Nephron progenitor cell (in vitro differentiated cells): ENCODE data around the gene CDHR1.

Experiments used
- DNase-seq: peaks from one replicate; pipeline ENCODE4 v3.0.0; 2021
- H3K27ac Mint-ChIP-seq: 2 replicates; pipeline ENCODE4 v1.8.0; 2021; ENCODE audit warnings: mild to moderate bottlenecking, moderate library complexity, mixed read lengths
- H3K27me3 Mint-ChIP-seq: 2 replicates; pipeline ENCODE4 v1.8.0; 2021; ENCODE audit warnings: mild to moderate bottlenecking, low read depth, mixed read lengths; ENCODE audit not compliant: poor library complexity
- H3K36me3 Mint-ChIP-seq: 2 replicates; pipeline ENCODE4 v1.8.0; 2021; ENCODE audit warnings: low read depth, mixed read lengths
- H3K4me1 Mint-ChIP-seq: 2 replicates; pipeline ENCODE4 v1.8.0; 2021; ENCODE audit warnings: mixed read lengths
- H3K4me3 Mint-ChIP-seq: 2 replicates; pipeline ENCODE4 v1.8.0; 2021; ENCODE audit warnings: mild to moderate bottlenecking, moderate library complexity, mixed read lengths
- H3K9me3 Mint-ChIP-seq: 2 replicates; pipeline ENCODE4 v1.8.0; 2021; ENCODE audit warnings: mild to moderate bottlenecking, moderate library complexity, mixed read lengths
- TF ChIP-seq, protein P1 (sequence below): fragments of 200-600 bp; sonication (generic); IDR thresholded peaks from 2 replicates; pipeline ENCODE4 v1.5.0; 2021; ENCODE audit warnings: antibody characterized with exemption

CDHR1 gene

DNA sequence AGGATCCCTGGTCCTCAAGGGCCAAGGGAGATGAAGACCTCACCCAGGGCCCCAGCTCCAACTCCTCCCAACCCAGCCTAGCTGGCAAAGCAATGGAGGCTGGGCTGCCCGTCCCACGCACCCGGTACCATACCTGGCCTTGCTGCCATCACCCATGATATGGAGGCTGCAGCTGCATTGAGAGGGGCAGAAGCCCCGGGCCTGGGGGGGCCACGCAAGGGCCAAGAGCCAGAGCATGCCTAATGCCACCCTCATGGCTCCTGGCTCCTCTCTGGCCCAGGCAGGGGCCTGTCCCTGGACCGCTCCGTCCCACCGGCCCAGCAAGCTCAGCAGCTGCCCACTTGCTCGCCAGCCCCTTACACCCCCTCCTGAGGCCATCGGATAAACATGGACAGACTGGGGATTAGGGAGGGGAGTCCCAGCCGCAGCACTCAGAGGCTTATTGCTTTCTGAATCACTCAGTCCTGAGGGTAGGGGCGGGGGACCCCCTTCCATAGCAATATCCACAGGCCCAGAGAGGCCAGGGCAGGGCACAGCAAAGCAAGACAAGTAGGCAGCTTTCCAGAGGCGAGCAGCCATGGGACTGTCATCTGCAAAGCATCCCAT lies 47.0 kb downstream of the CDHR1 start, which contains the start of gene LRIT1:
Gene LRIT1 (minus strand): TSS at position 362 of the 606 bp plus-strand sequence. CDS start 107 bp downstream, at position 255.
- H3K4me1 Mint-ChIP-seq: no peaks in the 10 kb centered on the region
- no peaks in the 10 kb centered on the region for H3K36me3 Mint-ChIP-seq
- no peak within 1 kb of the TSS for H3K4me3 Mint-ChIP-seq
- peaks cover 43% of the 10 kb centered on the region for H3K27me3 Mint-ChIP-seq
- TF ChIP-seq, protein P1, sequence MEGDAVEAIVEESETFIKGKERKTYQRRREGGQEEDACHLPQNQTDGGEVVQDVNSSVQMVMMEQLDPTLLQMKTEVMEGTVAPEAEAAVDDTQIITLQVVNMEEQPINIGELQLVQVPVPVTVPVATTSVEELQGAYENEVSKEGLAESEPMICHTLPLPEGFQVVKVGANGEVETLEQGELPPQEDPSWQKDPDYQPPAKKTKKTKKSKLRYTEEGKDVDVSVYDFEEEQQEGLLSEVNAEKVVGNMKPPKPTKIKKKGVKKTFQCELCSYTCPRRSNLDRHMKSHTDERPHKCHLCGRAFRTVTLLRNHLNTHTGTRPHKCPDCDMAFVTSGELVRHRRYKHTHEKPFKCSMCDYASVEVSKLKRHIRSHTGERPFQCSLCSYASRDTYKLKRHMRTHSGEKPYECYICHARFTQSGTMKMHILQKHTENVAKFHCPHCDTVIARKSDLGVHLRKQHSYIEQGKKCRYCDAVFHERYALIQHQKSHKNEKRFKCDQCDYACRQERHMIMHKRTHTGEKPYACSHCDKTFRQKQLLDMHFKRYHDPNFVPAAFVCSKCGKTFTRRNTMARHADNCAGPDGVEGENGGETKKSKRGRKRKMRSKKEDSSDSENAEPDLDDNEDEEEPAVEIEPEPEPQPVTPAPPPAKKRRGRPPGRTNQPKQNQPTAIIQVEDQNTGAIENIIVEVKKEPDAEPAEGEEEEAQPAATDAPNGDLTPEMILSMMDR: no peak
- H3K9me3 Mint-ChIP-seq: no peaks in the 10 kb centered on the region
- no peak within 1 kb of the TSS for H3K27ac Mint-ChIP-seq
- DNase-seq: no peak

DNA sequence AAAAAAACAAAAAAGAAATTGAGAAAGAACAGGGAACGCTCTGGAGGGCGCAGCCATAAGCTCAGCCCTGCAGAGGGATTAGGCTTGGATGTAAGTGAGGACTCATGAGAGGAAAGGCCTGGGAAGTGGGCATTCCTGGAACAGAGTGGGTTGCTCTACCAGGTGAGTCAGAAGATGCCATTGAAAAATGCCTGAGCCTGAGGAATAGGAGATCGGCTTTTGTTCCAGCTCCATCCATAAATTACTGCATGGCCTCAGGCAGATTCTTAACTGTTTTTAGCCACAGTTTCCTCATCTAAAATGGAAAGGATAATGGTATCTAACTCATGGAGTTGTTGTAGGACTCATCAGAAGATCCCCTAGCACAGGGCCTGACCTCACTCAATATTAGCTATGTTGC lies 49.4 kb downstream of the CDHR1 start:
- Mint-ChIP-seq H3K27ac (no peak overlapping the region), H3K4me3 (no peak overlapping the region), H3K36me3 (no peaks in the 10 kb centered on the region), H3K27me3 (peaks cover 22% of the 10 kb centered on the region), H3K4me1 (no peaks in the 10 kb centered on the region), H3K9me3 (no peaks in the 10 kb centered on the region)
- DNase-seq: no peak
- TF ChIP-seq, protein P1: no peak

DNA sequence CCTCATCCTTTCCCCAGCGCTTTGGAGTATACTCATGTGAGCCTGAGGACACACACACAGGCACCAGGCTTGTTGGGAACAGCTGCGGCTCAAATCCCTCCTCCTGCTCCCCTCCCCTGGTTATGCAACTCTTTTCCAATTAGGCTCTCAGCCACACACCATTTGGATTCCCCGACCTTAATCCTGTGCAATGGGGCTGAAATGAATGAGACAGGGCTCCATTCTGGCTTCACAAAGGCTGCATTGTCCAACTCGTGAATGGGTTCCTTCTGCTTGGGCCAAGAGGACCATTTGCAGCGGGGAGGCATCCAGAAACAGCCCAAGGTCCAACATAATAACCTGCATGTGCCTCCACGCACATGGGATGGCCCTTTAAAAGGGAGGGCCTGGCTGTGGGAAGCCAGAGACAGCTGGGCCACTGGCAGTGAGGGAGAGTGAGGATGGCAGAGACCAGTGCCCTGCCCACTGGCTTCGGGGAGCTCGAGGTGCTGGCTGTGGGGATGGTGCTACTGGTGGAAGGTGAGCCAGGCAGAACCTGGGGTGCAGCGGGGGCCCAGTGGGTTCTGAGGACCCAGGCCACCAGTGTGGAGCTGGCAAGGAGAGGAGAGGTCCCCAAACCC lies 50.4 kb downstream of the CDHR1 start, which contains the start of gene RGR:
Gene RGR (plus strand): TSS at position 403 of the 620 bp plus-strand sequence. CDS start 38 bp downstream, at position 441.
- TF ChIP-seq, protein P1: no peak
- H3K4me1 Mint-ChIP-seq: no peaks in the 10 kb centered on the region
- no peak within 1 kb of the TSS for H3K27ac Mint-ChIP-seq
- H3K4me3 Mint-ChIP-seq: no peak within 1 kb of the TSS
- DNase-seq: no peak
- H3K27me3 Mint-ChIP-seq: peaks cover 13% of the 10 kb centered on the region
- H3K36me3 Mint-ChIP-seq: no peaks in the 10 kb centered on the region
- no peaks in the 10 kb centered on the region for H3K9me3 Mint-ChIP-seq

DNA sequence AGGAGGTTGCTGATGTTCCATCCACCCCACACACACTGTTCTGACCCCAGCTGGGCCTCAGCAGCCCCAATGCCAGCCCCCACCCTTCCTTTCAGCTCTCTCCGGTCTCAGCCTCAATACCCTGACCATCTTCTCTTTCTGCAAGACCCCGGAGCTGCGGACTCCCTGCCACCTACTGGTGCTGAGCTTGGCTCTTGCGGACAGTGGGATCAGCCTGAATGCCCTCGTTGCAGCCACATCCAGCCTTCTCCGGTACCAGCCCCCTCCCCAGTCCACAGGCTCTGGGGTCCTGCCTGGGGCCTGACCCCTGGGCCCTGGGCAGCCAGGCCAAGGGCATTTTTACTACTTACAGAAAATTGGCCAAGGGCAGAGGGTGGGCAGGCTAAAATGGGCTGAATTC lies 53.2 kb downstream of the CDHR1 start:
- Mint-ChIP-seq H3K27ac (no peak overlapping the region), H3K27me3 (peaks cover 20% of the 10 kb centered on the region), H3K4me3 (no peak overlapping the region), H3K4me1 (no peaks in the 10 kb centered on the region), H3K36me3 (no peaks in the 10 kb centered on the region), H3K9me3 (no peaks in the 10 kb centered on the region)
- DNase-seq: no peak
- TF ChIP-seq, protein P1: no peak

DNA sequence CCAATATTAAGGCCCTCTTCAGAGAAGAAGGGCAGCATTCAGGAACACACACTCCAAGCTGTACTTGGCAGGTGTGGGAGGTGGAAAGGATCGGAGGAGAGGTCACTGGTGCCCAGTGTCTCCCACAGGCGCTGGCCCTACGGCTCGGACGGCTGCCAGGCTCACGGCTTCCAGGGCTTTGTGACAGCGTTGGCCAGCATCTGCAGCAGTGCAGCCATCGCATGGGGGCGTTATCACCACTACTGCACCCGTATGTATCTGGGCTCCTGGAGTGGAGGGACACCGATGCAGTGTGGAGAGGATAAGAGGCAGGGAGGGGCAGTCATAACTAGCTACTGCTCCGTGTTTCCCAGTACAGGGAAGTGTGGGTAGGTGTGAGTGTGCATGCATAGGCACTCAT lies 54.5 kb downstream of the CDHR1 start:
- Mint-ChIP-seq H3K4me1 (no peaks in the 10 kb centered on the region), H3K36me3 (no peaks in the 10 kb centered on the region), H3K4me3 (no peak overlapping the region), H3K27me3 (peaks cover 27% of the 10 kb centered on the region), H3K9me3 (no peaks in the 10 kb centered on the region), H3K27ac (no peak overlapping the region)
- DNase-seq: no peak
- TF ChIP-seq, protein P1: no peak
